IMR-90 (cell line): ENCODE measurements around the gene CREB5. TPM values are rescaled to one million over a fixed set of nuclear protein-coding genes. Genes with fewer than 3 reads are reported as not detected.

Experiments
- ATAC-seq: fragments of 200-7000 bp; cut with Tn5 transposase; 2 replicates; pipeline ENCODE4 v1.9.1; 2020; ENCODE audit warnings: low read depth, mild to moderate bottlenecking, moderate library complexity
- BruUV-seq: library from RNA; stranded (reverse); fragments of 400-500 nt; replicated peaks from 2 replicates; lab custom pipeline; 2021; lab: Mats Ljungman, UMichigan
- CTCF ChIA-PET: fragments of 300-600 bp; formaldehyde crosslinking; extraction: SDS; loops from one replicate; lab custom pipeline; 2021; ENCODE audit warnings: antibody characterized with exemption; lab: Yijun Ruan, JAX
- POLR2A ChIA-PET: fragments of 300-600 bp; sonication (Branson Sonifier 250); formaldehyde crosslinking; loops from one replicate; lab custom pipeline; 2022; ENCODE audit warnings: antibody characterized with exemption; ENCODE audit not compliant: unreplicated experiment; lab: Charles Lee
- DNase-seq: peaks from one replicate; pipeline ENCODE4 v3.0.0; 2013
- H2AFZ ChIP-seq: replicated peaks from 2 replicates; pipeline ENCODE3; 2013; ENCODE audit warnings: low read length, mild to moderate bottlenecking; ENCODE audit not compliant: poor library complexity
- H2AK5ac ChIP-seq: 2 replicates; pipeline ENCODE4 v1.6.1; 2013; ENCODE audit warnings: low read depth, low read length, inconsistent platforms
- H2AK9ac ChIP-seq: replicated peaks from 2 replicates; pipeline ENCODE3; 2013; ENCODE audit warnings: mild to moderate bottlenecking, low read depth, low read length, moderate library complexity; ENCODE audit not compliant: poor library complexity
- H2BK120ac ChIP-seq: 2 replicates; pipeline ENCODE4 v1.6.1; 2013; ENCODE audit warnings: low read depth, low read length, inconsistent platforms
- H2BK15ac ChIP-seq: 3 replicates; pipeline ENCODE4 v1.6.1; 2013; ENCODE audit warnings: low read depth, low read length, inconsistent platforms
- H2BK20ac ChIP-seq: 2 replicates; pipeline ENCODE4 v1.6.1; 2013; ENCODE audit warnings: low read depth, mild to moderate bottlenecking, inconsistent platforms, low read length, moderate library complexity
- H2BK5ac ChIP-seq: 2 replicates; pipeline ENCODE4 v1.6.1; 2013; ENCODE audit warnings: mild to moderate bottlenecking, low read depth, low read length, inconsistent platforms; ENCODE audit not compliant: poor library complexity, severe bottlenecking
- H3K14ac ChIP-seq: replicated peaks from 2 replicates; pipeline ENCODE4 v1.6.1; 2013; ENCODE audit warnings: low read depth, low read length, inconsistent platforms
- H3K18ac ChIP-seq: 2 replicates; pipeline ENCODE4 v1.6.1; 2013; ENCODE audit warnings: low read depth, low read length, control low read depth
- H3K23ac ChIP-seq: 2 replicates; pipeline ENCODE4 v1.6.1; 2013; ENCODE audit warnings: low read depth, low read length, inconsistent platforms
- H3K27ac ChIP-seq: 2 replicates; pipeline ENCODE4 v1.5.1; 2013; ENCODE audit warnings: mild to moderate bottlenecking, control low read depth, low read length; ENCODE audit not compliant: insufficient read depth
- H3K27me3 ChIP-seq: 2 replicates; pipeline ENCODE4 v1.6.1; 2013; ENCODE audit warnings: low read length; ENCODE audit not compliant: control insufficient read depth, insufficient read depth
- H3K36me3 ChIP-seq: 2 replicates; pipeline ENCODE4 v1.6.1; 2013; ENCODE audit warnings: low read length, mixed read lengths; ENCODE audit not compliant: control insufficient read depth, insufficient read depth
- H3K4ac ChIP-seq: 2 replicates; pipeline ENCODE4 v1.6.1; 2013; ENCODE audit warnings: low read depth, low read length, inconsistent platforms
- H3K4me1 ChIP-seq: 2 replicates; pipeline ENCODE4 v1.6.1; 2013; ENCODE audit warnings: low read length, mixed read lengths; ENCODE audit not compliant: control insufficient read depth, insufficient read depth
- H3K4me2 ChIP-seq: 2 replicates; pipeline ENCODE4 v1.6.1; 2013; ENCODE audit warnings: low read depth, mild to moderate bottlenecking, control low read depth, low read length, moderate library complexity
- H3K4me3 ChIP-seq: 2 replicates; pipeline ENCODE4 v1.5.1; 2013; ENCODE audit warnings: low read depth, mild to moderate bottlenecking, control low read depth, low read length, moderate library complexity; ENCODE audit not compliant: insufficient read depth
- H3K56ac ChIP-seq: 2 replicates; pipeline ENCODE4 v1.6.1; 2013; ENCODE audit warnings: low read length, inconsistent platforms; ENCODE audit not compliant: insufficient read depth; ENCODE audit errors: extremely low read depth
- H3K79me1 ChIP-seq, 2 experiments: 2 replicates each; pipeline ENCODE4 v1.6.1; 2013; ENCODE audit warnings: low read length in 2 of 2, inconsistent platforms in 1 of 2, low read depth in 1 of 2
- H3K9ac ChIP-seq: 2 replicates; pipeline ENCODE4 v1.6.1; 2013; ENCODE audit warnings: low read depth, low read length, control low read depth
- H3K9me1 ChIP-seq: 2 replicates; pipeline ENCODE4 v1.6.1; 2013; ENCODE audit warnings: low read length, inconsistent platforms; ENCODE audit not compliant: insufficient read depth
- H3K9me3 ChIP-seq: 2 replicates; pipeline ENCODE4 v1.6.1; 2013; ENCODE audit warnings: low read length; ENCODE audit not compliant: control insufficient read depth, insufficient read depth
- H4K20me1 ChIP-seq: 2 replicates; pipeline ENCODE4 v1.6.1; 2013; ENCODE audit warnings: low read length, inconsistent platforms; ENCODE audit not compliant: insufficient read depth
- H4K5ac ChIP-seq: 2 replicates; pipeline ENCODE4 v1.6.1; 2013; ENCODE audit warnings: mild to moderate bottlenecking, low read depth, low read length, control low read depth
- H4K8ac ChIP-seq, 2 experiments: 2 replicates each; pipeline ENCODE4 v1.6.1; 2013; ENCODE audit warnings: low read depth in 2 of 2, low read length in 2 of 2, control low read depth in 1 of 2, inconsistent platforms in 1 of 2
- H4K91ac ChIP-seq: 2 replicates; pipeline ENCODE4 v1.6.1; 2013; ENCODE audit warnings: low read depth, low read length, inconsistent platforms; ENCODE audit not compliant: insufficient read depth
- BHLHE40 ChIP-seq: fragments of 150-350 bp; IDR thresholded peaks from 2 replicates; pipeline ENCODE4 v1.6.1; 2016; ENCODE audit warnings: mild to moderate bottlenecking, low read depth, low read length
- CEBPB ChIP-seq: IDR thresholded peaks from 2 replicates; pipeline ENCODE4 v1.6.1; 2012; ENCODE audit warnings: low read depth, low read length, improper control_type of control experiment
- CHD1 ChIP-seq: IDR thresholded peaks from 2 replicates; pipeline ENCODE4 v1.6.1; 2012; ENCODE audit warnings: low read depth, low read length, improper control_type of control experiment
- CTCF ChIP-seq: conservative IDR thresholded peaks from 2 replicates; pipeline ENCODE4 v1.5.1; 2012; ENCODE audit warnings: mild to moderate bottlenecking, low read depth, low read length, improper control_type of control experiment
- ELK1 ChIP-seq: fragments of 150-350 bp; IDR thresholded peaks from 2 replicates; pipeline ENCODE4 v1.6.1; 2016; ENCODE audit warnings: low read depth, mild to moderate bottlenecking, low read length, moderate library complexity, borderline replicate concordance
- FOS ChIP-seq: fragments of 150-350 bp; IDR thresholded peaks from 2 replicates; pipeline ENCODE4 v1.6.1; 2016; ENCODE audit warnings: low read depth, low read length
- MAFK ChIP-seq: IDR thresholded peaks from 2 replicates; pipeline ENCODE4 v1.6.1; 2012; ENCODE audit warnings: low read depth, low read length, improper control_type of control experiment
- MAZ ChIP-seq: IDR thresholded peaks from 2 replicates; pipeline ENCODE4 v1.6.1; 2012; ENCODE audit warnings: low read depth, mild to moderate bottlenecking, low read length, improper control_type of control experiment, moderate library complexity, borderline replicate concordance
- MXI1 ChIP-seq: IDR thresholded peaks from 2 replicates; pipeline ENCODE4 v1.6.1; 2012; ENCODE audit warnings: low read depth, mild to moderate bottlenecking, low read length, moderate library complexity, borderline replicate concordance
- NFE2L2 ChIP-seq: fragments of 150-350 bp; IDR thresholded peaks from 2 replicates; pipeline ENCODE4 v1.6.1; 2016; ENCODE audit warnings: low read depth, mild to moderate bottlenecking, low read length
- POLR2A ChIP-seq: IDR thresholded peaks from 2 replicates; pipeline ENCODE4 v1.6.1; 2012; ENCODE audit warnings: mild to moderate bottlenecking, low read depth, low read length
- RAD21 ChIP-seq: IDR thresholded peaks from 2 replicates; pipeline ENCODE4 v1.6.1; 2012; ENCODE audit warnings: low read length, improper control_type of control experiment
- RCOR1 ChIP-seq: IDR thresholded peaks from 2 replicates; pipeline ENCODE4 v1.6.1; 2012; ENCODE audit warnings: mild to moderate bottlenecking, low read length, improper control_type of control experiment; ENCODE audit not compliant: insufficient replicate concordance
- RFX5 ChIP-seq: IDR thresholded peaks from 2 replicates; pipeline ENCODE4 v1.8.0; 2012; ENCODE audit warnings: low read depth, mild to moderate bottlenecking, low read length, moderate library complexity
- SMC3 ChIP-seq: fragments of 150-350 bp; IDR thresholded peaks from 2 replicates; pipeline ENCODE4 v1.6.1; 2016; ENCODE audit warnings: low read depth, mild to moderate bottlenecking, antibody characterized with exemption, low read length, moderate library complexity
- USF2 ChIP-seq: fragments of 150-350 bp; IDR thresholded peaks from 2 replicates; pipeline ENCODE4 v1.6.1; 2017; ENCODE audit warnings: mild to moderate bottlenecking, antibody characterized with exemption, low read length, low read depth
- dilution Hi-C: fragments of 300-500 bp; cut with HindIII; formaldehyde crosslinking; loops from one replicate; pipeline ENCODE4 v1.14.3; 2018; ENCODE audit warnings: low sequenced_read_pairs; ENCODE audit not compliant: unreplicated experiment
- in situ Hi-C: fragments of 300-500 bp; cut with MboI; formaldehyde crosslinking; loops from 3 replicates; pipeline ENCODE4 v1.14.3; 2019; ENCODE audit warnings: low sequenced_read_pairs, inconsistent platforms, mixed read lengths
- intact Hi-C: fragments of 100-400 bp; cut with micrococcal nuclease; formaldehyde crosslinking; loops from 2 replicates; pipeline ENCODE4 v1.10.0; 2022
- polyA plus RNA-seq, 3 experiments: library from polyadenylated mRNA; depleted of rRNA; stranded (reverse); fragments of >200 nt; gene quantifications; 2 replicates each; pipeline ENCODE4 v1.2.3, GENCODE V29; 2012; ENCODE audit warnings: low replicate concordance in 1 of 3
- total RNA-seq: library from RNA; depleted of rRNA; stranded (reverse); fragments of >200 nt; gene quantifications from 2 replicates; pipeline ENCODE4 v1.2.3, GENCODE V29; 2012

The CREB5 gene
- total and polyA plus RNA-seq, 2 of the 4 experiments (the other 2 are of a cell fraction), result 7.3 to 13.1 TPM

- Histone ChIP-seq H2BK20ac (no peak overlapping the region), H4K91ac (no peak overlapping the region), H3K4ac (no peak overlapping the region), H4K8ac (no peak overlapping the region), H3K36me3 (no peaks in the 10 kb centered on the region), H4K20me1 (no peaks in the 10 kb centered on the region), H2BK5ac (no peak overlapping the region), H2BK120ac (no peak overlapping the region), H4K5ac (no peak overlapping the region), H3K27ac (no peak overlapping the region), H3K27me3 (no peaks in the 10 kb centered on the region), H2AFZ (no peak overlapping the region), H2BK15ac (no peak overlapping the region), H3K14ac (no peak overlapping the region), H2AK9ac (no peak overlapping the region), H3K23ac (no peak overlapping the region), H3K18ac (no peak overlapping the region), H3K9ac (no peak overlapping the region), H3K79me1 (no peaks in the 10 kb centered on the region), H3K9me3 (peaks cover 2% of the 10 kb centered on the region), H2AK5ac (no peak overlapping the region), H3K9me1 (no peaks in the 10 kb centered on the region), H3K4me3 (no peak overlapping the region), H3K4me2 (no peak overlapping the region), H3K4me1 (no peaks in the 10 kb centered on the region; the same call in 1 of the 2 replicates), H3K56ac (no peak overlapping the region)
- in situ Hi-C loops (no loop called here), dilution Hi-C loops (no loop called here), intact Hi-C loops (no loop called here)
- DNase-seq, result no peak
- no TSS peak for BruUV-seq
- no peak for TF ChIP-seq POLR2A
- TF ChIP-seq CEBPB, result no peak
- TF ChIP-seq SMC3, result no peak
- no peak for TF ChIP-seq RFX5
- TF ChIP-seq ELK1, result no peak
- TF ChIP-seq CHD1, result no peak
- no peak for TF ChIP-seq MAZ
- no peak for TF ChIP-seq USF2
- no peak for TF ChIP-seq FOS
- TF ChIP-seq MXI1, result no peak
- no peak for TF ChIP-seq BHLHE40
- no peak for TF ChIP-seq RCOR1
- no peak for TF ChIP-seq CTCF
- TF ChIP-seq NFE2L2, result no peak
- no peak for TF ChIP-seq RAD21
- TF ChIP-seq MAFK, result no peak
- POLR2A ChIA-PET, result no interaction called here
- CTCF ChIA-PET, result no interaction called here
- ATAC-seq, result no peak
Measured at GRCh38 chr7:28546067-28546466, 133.7 kb downstream of the CREB5 start.
